Sigmoid colon (tissue), 4 donors: ENCODE results near the gene PRKCI.

Experiments
- EP300 ChIP-seq, 4 donors: sonication (generic); formaldehyde crosslinking; IDR thresholded peaks; one replicate each; pipeline ENCODE4 v1.6.1; 2017; ENCODE audit warnings: antibody characterized with exemption in 4 of 4
- POLR2A ChIP-seq, 2 donors: fragments of 450-650 bp; IDR thresholded peaks; one replicate each; pipeline ENCODE4 v1.6.1; 2016; ENCODE audit warnings: antibody characterized with exemption in 2 of 2, mild to moderate bottlenecking in 2 of 2, moderate library complexity in 2 of 2
- TF ChIP-seq, protein P1 (sequence below), 4 experiments: fragments of 450-650 bp in 3 of 4; fragments of 200-600 bp in 1 of 4; IDR thresholded peaks; one replicate each; pipeline ENCODE4 v1.5.1; 2016 to 2019; ENCODE audit warnings: antibody characterized with exemption in 4 of 4, mild to moderate bottlenecking in 3 of 4, moderate library complexity in 2 of 4

DNA sequence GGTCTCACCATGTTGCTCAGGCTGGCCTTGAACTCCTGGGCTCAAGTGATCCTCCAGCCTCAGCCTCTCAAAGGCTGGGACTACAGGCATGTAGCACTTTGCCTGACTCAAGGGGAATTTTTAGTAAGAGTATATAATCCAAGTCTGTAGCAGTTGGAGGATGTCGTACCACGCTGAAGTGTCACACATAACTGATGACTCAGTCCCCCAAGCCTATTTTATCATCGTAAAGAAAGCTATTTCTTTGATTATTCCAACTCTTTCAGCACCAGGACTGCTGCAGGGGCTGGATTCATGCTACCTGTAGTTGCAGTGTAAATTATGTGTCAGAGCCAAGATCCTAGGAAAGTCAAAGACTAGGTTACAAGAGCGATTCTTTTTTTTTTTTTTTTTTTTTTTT is 1.4 kb upstream of the PRKCI start:
- TF ChIP-seq, protein P1, sequence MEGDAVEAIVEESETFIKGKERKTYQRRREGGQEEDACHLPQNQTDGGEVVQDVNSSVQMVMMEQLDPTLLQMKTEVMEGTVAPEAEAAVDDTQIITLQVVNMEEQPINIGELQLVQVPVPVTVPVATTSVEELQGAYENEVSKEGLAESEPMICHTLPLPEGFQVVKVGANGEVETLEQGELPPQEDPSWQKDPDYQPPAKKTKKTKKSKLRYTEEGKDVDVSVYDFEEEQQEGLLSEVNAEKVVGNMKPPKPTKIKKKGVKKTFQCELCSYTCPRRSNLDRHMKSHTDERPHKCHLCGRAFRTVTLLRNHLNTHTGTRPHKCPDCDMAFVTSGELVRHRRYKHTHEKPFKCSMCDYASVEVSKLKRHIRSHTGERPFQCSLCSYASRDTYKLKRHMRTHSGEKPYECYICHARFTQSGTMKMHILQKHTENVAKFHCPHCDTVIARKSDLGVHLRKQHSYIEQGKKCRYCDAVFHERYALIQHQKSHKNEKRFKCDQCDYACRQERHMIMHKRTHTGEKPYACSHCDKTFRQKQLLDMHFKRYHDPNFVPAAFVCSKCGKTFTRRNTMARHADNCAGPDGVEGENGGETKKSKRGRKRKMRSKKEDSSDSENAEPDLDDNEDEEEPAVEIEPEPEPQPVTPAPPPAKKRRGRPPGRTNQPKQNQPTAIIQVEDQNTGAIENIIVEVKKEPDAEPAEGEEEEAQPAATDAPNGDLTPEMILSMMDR (IDR thresholded peaks at IDR 0.05) = no peak
- no peak for TF ChIP-seq POLR2A (IDR thresholded peaks at IDR 0.05)
- TF ChIP-seq EP300 (IDR thresholded peaks at IDR 0.05) = no peak
